ENCODE results near the gene TRIM66.

- TF ChIP-seq CTCF (IDR thresholded peaks at IDR 0.05; ENCODE audit: low read depth, low read length) (no peak), MAX (IDR thresholded peaks at IDR 0.05; ENCODE audit: low read depth, low read length) (no peak), POLR2A (IDR thresholded peaks at IDR 0.05; ENCODE audit: extremely low read depth, insufficient read length) (no peak)
These were observed 65.4 kb downstream of the TRIM66 start for GRCh38 chr11:8617063-8617462.

Data from NB4 (cell line).